Myocyte (in vitro differentiated cells): ENCODE results near the gene FPR3. TPM values are rescaled to one million over a fixed set of nuclear protein-coding genes. Genes with fewer than 3 reads are reported as not detected.
"Not testable (repeated sequence)": the region's sequence is repeated elsewhere in the genome, so short reads cannot be mapped to it uniquely, and the experiment has no call there.

Experiments used
- DNase-seq: peaks from one replicate; pipeline ENCODE4 v3.0.0-alpha.2; 2012; ENCODE audit warnings: low read depth
- total RNA-seq: library from RNA; depleted of rRNA; stranded (reverse); fragments of >200 nt; gene quantifications from 2 replicates; pipeline ENCODE4 v1.2.3, GENCODE V29; 2014

The FPR3 gene
- total RNA-seq, 1 donor from 2014 or later = not detected

- DNase-seq = peak; percentile 47
Measured at GRCh38 chr19:51783372-51783771, 11.6 kb upstream of the FPR3 start.

DNA sequence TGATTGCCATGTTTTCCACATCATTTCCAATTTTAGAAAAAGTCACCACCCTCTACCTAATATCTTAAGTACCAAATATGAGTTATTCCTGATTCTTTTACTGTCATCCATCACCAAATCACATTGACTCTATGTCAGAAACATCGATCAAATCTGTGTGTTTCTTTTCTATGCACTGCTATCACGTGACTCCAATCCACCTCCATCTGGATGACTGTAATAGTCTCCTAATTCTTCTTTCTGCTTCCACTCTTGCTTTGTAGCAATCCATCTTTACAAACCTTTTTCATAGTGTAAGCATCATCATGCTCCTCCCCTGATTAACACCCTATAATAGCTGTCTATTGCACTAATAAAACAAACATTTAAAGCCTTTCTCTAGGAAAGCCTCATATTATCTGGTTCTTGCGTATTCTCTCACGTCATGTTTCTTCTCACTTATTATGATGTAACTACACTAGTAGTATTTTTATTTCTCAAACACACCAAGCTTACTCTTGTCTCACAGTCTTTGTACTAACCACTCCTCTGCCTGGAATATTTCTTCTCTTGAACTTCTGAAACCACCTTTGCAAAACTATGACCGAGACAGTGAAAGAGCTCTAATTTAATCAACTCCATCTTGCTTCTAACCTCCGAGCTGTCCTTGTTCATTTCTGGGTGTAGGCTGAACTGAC, 10.7 kb upstream of the FPR3 start:
- no peak for DNase-seq

DNA sequence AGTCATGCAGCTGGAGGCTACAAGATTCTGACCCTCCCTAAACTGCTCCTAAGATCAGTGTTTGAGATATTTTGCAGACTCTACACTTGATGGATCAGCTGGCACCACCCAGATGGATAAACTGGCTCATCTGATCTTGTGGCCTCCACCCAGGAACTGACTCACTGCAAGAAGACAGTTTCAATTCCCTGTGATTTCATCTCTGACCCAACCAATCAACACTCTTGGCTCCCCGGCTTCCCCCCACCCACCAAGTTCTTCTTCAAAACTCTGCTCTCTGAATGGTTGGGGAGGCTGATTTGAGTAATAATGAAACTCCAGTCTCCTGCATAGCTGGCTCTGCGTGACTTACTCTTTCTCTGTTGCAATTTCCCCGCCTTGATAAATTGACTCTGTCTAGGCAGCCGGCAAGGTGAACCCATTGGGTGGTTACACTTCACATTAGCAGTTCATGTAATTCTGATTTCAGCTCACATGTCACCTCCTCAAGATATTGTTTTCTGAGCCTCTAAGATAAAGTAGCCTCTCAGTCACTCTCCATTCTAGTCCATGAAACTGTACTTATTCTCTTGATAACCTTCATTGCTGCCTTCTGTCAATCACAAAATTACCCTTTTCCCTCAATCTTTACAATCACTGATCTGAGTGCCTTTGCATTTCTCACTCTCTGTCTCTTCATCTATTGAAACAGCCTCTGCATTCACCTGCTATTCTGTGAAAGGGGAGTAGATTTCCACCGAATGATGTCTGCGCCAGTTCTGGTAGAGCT, 9.9 kb upstream of the FPR3 start:
- peak; percentile 69 for DNase-seq

DNA sequence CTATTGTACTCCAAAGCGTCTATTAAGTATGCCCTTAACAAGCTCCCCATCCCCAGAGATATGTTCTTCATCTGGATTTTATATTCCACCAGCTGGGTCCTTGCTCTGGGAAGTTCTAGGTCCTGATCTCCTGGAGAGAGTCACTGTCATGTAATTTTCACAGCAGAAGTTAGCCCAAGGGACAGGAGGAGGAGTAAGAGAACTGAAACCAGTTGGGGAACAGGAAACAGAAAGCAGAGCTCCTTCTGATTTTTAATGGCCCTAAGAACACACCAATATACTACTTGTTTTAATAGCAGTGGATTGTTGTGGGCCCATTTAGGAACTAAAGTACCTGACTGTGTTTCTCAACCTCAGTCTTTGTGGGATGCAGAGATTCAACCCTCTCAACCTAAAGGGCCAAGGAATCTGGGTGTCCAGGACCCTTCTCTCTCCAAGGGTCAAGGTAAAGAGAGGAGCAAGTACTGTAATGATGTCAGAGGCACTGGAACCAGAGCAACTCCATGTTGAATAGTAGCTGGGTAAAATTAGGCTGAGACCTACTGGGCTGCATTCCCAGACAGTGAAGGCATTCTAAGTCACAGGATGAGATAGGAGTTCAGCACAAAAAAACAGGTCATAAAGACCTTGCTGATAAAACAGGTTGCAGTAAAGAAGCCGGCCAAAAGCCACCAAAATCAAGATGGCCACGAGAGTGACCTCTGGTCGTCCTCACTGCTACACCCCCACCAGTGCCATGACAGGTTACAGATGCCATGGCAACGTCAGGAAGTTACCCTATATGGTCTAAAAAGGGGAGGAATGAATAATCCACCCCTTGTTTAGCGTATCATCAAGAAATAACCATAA, 8.1 kb upstream of the FPR3 start:
- DNase-seq = no peak

GRCh38 chr19:51788029-51788428, 6.9 kb upstream of the FPR3 start:
- no peak for DNase-seq

DNA sequence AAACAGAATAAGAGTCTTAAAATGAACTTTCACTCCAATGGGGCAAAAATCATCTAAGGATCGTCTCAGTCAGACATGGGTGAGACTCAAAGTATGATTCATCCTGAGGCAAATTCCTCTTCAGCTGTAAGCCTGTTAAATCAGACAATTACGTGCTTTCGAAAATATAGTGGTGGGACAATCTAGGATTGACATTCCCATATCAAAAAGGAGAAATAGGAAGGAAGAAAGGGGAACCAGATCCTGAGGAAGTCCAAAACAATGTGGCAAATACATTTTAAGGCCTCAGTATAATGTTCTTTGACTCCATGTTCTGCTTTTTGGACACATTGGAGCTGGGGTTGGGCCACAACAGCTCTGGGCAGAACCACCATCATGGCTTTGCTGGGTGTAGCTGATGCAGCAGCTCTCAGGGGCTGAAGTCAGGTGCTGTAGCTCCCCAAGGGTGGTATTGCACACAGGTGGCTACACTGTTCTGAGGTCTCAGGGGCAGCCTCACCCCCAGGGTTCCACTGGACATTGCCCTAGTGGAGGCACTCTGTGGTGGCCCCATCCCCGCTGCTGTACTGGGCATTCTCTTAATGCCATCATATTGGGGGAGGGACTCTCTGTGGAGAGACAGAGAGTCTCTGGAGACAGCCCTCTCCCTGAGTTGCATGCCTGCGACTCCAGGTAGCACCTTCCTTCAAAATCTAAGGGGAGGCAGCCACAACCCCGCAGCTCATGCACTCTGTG, 5.7 kb upstream of the FPR3 start:
- DNase-seq = no peak

GRCh38 chr19:51792932-51793331, 2.0 kb upstream of the FPR3 start:
- no peak for DNase-seq

DNA sequence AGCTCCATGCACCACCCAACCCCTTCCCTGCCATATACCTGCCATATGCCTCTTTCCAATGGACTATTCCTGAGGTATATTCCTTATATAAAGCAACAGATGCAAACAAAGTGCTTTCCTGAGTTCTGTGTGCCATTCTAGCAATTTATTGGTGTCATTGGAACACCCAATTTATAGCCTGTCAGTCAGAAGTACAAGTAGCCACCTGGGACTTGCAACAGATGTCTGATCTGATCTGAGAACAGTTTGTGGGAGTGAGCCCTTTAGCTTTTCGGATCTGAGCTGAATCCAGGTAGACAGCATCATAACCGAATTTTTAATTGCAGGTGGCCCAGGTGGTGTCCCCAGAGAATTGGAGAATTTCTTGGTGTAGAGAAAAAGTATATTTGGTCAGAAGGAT, 963 bp upstream of the FPR3 start:
- DNase-seq = no peak

DNA sequence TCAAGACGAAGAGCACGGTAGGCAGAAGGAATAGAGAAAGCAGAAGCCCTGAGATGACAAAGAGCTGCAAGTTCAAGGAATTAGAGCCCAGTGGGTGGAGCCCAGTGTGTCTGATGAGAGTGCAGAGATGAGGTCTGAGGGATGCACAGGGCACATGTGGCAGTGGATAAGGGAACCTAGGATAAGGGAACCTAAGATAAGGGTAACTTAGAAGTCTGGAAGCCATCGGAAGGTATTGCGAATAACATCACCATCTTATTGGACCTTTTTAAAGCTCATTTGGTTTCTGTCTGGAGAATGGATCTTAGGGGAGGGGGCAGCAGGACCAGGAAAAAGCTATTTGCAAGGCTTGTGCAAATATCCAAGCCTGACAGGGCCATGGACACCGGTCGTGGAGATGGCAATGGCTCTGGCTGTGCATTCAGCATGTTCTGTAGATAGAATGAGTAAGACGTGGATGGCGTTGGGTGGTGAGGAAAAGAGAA, 1.3 kb downstream of the FPR3 start:
- DNase-seq = no peak

DNA sequence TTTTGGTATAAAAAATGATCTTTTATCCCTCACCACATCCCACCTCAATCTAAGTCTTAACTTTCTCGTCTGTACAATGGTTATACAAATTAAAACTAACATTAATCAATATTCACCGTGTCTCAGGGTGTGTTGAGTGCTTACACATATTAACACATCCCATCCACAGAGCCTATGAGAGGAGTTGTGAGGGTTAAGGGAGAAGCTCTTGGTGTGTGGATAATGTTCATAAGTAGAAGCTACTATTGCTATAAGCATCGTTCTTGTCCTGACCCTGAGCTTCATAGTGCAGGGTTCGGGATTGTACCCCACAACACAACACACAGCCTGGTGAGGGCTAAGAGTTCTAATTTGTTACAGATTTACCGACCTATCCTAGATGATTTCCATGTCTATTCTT, 2.5 kb downstream of the FPR3 start:
- DNase-seq = no peak

DNA sequence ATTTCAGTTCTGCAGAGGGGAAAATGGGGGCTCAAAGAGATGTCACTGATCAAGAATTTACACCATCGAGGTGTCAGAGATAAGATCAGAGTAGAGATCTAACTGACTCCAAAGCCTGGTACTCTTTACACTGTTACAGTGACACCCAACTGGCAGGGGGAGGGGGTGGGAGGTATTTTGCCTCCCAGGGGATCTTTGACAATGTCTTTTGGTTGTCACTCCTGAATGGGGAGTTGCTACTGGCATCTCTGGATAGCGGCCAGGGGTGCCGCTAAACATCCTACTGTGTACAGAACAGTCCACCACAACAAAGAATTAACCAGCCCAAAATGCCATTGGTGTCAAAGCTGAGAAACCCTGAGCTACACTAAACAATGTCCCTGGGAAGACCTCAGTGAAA, 3.1 kb downstream of the FPR3 start:
- DNase-seq = no peak

DNA sequence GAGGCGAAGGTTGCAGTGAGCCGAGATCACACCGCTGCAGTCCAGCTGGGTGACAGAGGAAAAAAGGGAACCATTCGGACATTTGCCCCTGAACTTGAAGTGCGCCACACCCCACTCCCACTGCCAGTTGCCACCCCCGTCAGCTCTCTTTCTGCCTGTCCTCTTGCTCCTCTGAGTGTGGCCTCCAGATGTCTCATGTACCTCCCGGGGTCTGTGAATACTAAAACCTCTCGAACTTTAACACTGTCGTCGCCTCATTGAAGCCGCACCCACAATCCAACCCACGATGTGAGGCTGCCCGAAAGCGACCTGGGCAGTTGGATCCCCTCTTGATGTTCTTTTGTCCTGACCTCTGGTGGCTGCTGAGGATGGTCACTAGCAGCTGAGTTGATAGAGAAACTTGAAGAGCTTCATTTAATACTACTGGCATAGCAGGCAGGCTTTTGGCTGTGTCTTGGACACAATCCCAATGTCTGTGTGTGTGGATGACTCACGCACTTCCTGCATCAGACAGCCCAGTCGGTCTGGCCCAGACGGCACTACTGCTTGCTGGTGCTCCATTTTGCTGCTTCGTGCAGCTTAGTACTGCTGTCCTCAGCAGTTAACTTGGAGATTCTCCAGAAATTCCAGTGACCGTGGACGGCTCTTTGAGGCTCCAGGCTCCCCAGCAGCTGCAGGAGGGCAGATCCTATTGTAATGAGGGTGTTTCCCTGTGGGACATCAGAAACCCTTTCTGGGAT, 4.2 kb downstream of the FPR3 start:
- peak; percentile 97 for DNase-seq

GRCh38 chr19:51799774-51800472, 5.0 kb downstream of the FPR3 start:
- DNase-seq = no peak

- DNase-seq = no peak
Measured at GRCh38 chr19:51800473-51801244, 5.7 kb downstream of the FPR3 start.

GRCh38 chr19:51802775-51803174, 7.8 kb downstream of the FPR3 start:
- no peak for DNase-seq

GRCh38 chr19:51803519-51803918, 8.6 kb downstream of the FPR3 start:
- no peak for DNase-seq

DNA sequence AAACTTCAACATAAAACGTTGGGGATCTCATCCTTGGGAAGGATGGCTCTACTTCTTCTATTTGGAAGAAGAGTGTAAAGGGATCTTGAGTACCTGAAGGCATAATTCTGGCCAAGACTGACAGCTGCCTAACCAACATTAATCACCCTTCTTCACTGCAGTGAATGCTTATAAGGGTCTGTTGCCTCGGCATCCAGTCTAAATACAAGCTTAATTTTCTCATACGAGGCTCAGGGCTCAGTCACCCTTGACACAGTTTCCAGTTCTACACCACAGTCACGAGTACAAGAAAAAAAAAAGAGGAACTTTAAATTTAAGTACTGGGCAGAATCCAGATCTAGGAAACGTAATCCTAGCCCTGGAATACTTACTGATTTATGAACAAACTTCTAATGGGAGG, 9.0 kb downstream of the FPR3 start:
- DNase-seq = no peak

- DNase-seq = not testable (repeated sequence)
Measured at GRCh38 chr19:51804789-51805188, 9.8 kb downstream of the FPR3 start.

DNA sequence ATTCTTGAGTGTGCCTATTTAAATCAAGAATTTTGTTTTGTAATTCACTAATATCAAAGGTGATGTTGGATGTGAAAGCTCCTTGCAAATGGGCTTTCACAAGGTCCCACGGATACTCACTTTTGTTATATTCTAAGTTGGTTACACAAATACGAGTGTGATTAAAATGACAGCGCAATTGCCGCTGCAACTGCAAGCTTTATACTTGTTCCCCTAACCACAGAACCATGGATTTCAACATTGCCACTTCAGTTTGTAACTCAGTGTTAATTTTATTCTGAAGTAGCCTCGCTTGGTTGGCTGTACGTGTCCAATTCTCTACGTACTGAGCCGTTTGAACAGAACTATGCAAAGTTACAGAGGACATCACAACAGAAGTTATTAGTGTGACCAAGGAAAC, 10.4 kb downstream of the FPR3 start:
- not testable (repeated sequence) for DNase-seq
